Upper lobe of left lung (tissue), 4 donors: Measurements from ENCODE around the gene SPATA33.
"Not testable (repeated sequence)": the region's sequence is repeated elsewhere in the genome, so short reads cannot be mapped to it uniquely, and the experiment has no call there.

Experiments
- CTCF ChIP-seq, 6 experiments: fragments of 450-650 bp in 4 of 6; fragments of 200-600 bp in 2 of 6; sonication (generic) in 2 of 6; IDR thresholded peaks; one replicate each; pipeline ENCODE4 v1.5.1; 2016 to 2019; ENCODE audit warnings: antibody characterized with exemption in 6 of 6
- EP300 ChIP-seq, 4 donors: sonication (generic); formaldehyde crosslinking; IDR thresholded peaks; one replicate each; pipeline ENCODE4 v1.5.1; 2017; ENCODE audit warnings: antibody characterized with exemption in 4 of 4, control low read depth in 2 of 4
- POLR2A ChIP-seq, 4 donors: fragments of 450-650 bp; IDR thresholded peaks; one replicate each; pipeline ENCODE4 v1.5.1; 2016 to 2017; ENCODE audit warnings: antibody characterized with exemption in 4 of 4, mild to moderate bottlenecking in 2 of 4
- POLR2AphosphoS5 ChIP-seq, 2 donors: sonication (generic); formaldehyde crosslinking; IDR thresholded peaks; one replicate each; pipeline ENCODE4 v1.5.1; 2017; ENCODE audit warnings: antibody characterized with exemption in 2 of 2

DNA sequence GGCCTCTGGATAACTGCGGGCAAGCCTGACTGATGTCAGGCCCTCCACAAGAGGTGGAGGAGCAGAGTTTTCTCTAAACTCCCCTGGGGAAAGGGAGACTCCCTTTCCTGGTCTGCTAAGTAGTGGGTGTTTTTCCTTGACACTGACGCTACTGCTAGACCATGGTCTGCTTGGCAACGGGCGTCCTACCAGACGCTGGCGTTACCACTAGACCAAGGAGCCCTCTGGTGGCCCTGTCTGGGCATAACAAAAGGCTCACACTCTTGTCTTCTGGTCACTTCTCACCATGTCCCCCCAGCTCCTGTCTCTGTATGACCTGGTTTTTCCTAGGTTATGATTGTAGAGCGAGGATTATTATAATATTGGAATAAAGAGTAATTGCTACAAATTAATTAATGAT lies 9.4 kb downstream of the SPATA33 start:
- not testable (repeated sequence) for TF ChIP-seq POLR2A, POLR2AphosphoS5, EP300 (IDR thresholded peaks at IDR 0.05)
- TF ChIP-seq CTCF (IDR thresholded peaks at IDR 0.05), result peak in 2 of 6 experiments; percentile 14 to 41
